K562 (cell line): ENCODE results near the gene LPIN2. TPM values are rescaled to one million over a fixed set of nuclear protein-coding genes. Genes with fewer than 3 reads are reported as not detected.
A peak's percentile ranks its signal among the peaks of the same experiment; 100 is the strongest.

Source experiments
- CHAMP1 ChIP-seq: fragments of 450-650 bp; IDR thresholded peaks from 2 replicates; pipeline ENCODE4 v1.6.1; 2016; ENCODE audit warnings: mild to moderate bottlenecking
- DLX4 ChIP-seq: fragments of 250-450 bp; sonication (Bioruptor Pico); IDR thresholded peaks from 2 replicates; pipeline ENCODE4 v1.6.1; 2021; ENCODE audit warnings: mild to moderate bottlenecking
- E2F6 ChIP-seq, 2 experiments: IDR thresholded peaks; 2 replicates each; pipeline ENCODE4 v1.6.1; 2011; ENCODE audit warnings: borderline replicate concordance in 1 of 2, control low read depth in 1 of 2, low read depth in 1 of 2, low read length in 1 of 2, mild to moderate bottlenecking in 1 of 2, mixed read lengths in 1 of 2, moderate library complexity in 1 of 2; ENCODE audit not compliant: insufficient read depth in 1 of 2, insufficient read length in 1 of 2, poor library complexity in 1 of 2, severe bottlenecking in 1 of 2; ENCODE audit errors: extremely low read depth in 1 of 2
- ELF4 ChIP-seq: fragments of 450-650 bp; formaldehyde crosslinking; IDR thresholded peaks from 2 replicates; pipeline ENCODE4 v1.4.0; 2022; ENCODE audit warnings: missing genetic modification characterization
- GMEB1 ChIP-seq: fragments of 250-450 bp; sonication (Bioruptor Pico); IDR thresholded peaks from 2 replicates; pipeline ENCODE4 v1.4.0; 2020; ENCODE audit warnings: mild to moderate bottlenecking
- HDGF ChIP-seq: fragments of 450-650 bp; IDR thresholded peaks from 2 replicates; pipeline ENCODE4 v1.6.1; 2016
- KLF6 ChIP-seq: fragments of 250-450 bp; sonication (Bioruptor Pico); IDR thresholded peaks from 2 replicates; pipeline ENCODE4 v1.4.0; 2020; ENCODE audit warnings: mild to moderate bottlenecking, moderate library complexity, borderline replicate concordance
- RAD21 ChIP-seq, 2 experiments: fragments of 250-450 bp in 1 of 2; fragments of 450-650 bp in 1 of 2; sonication (Bioruptor Pico) in 1 of 2; formaldehyde crosslinking in 1 of 2; IDR thresholded peaks in 1 of 2; conservative IDR thresholded peaks in 1 of 2; 2 replicates each; pipeline versions ENCODE4 v1.4.0 to v1.8.0; 2020 to 2022; ENCODE audit warnings: mild to moderate bottlenecking in 2 of 2, moderate library complexity in 1 of 2
- SMAD4 ChIP-seq: fragments of 250-450 bp; sonication (Bioruptor Pico); conservative IDR thresholded peaks from 2 replicates; pipeline ENCODE4 v1.8.0; 2021; ENCODE audit warnings: inconsistent platforms, mild to moderate bottlenecking, moderate library complexity
- TCF7L2 ChIP-seq: fragments of 150-350 bp; IDR thresholded peaks from 2 replicates; pipeline ENCODE4 v1.6.1; 2016; ENCODE audit warnings: low read depth, mild to moderate bottlenecking, low read length, moderate library complexity
- TFAP4 ChIP-seq: sonication (generic); formaldehyde crosslinking; IDR thresholded peaks from 2 replicates; pipeline ENCODE4 v1.8.0; 2022; ENCODE audit warnings: missing genetic modification reagents, mild to moderate bottlenecking, moderate library complexity, borderline replicate concordance
- USF1 ChIP-seq: sonication (generic); formaldehyde crosslinking; IDR thresholded peaks from 2 replicates; pipeline ENCODE4 v1.9.0; 2022; ENCODE audit warnings: mild to moderate bottlenecking, missing genetic modification reagents
- ZBTB49 ChIP-seq: sonication (generic); formaldehyde crosslinking; IDR thresholded peaks from 2 replicates; pipeline ENCODE4 v1.8.0; 2022; ENCODE audit warnings: missing genetic modification reagents, mild to moderate bottlenecking, borderline replicate concordance
- ZNF165 ChIP-seq: fragments of 250-450 bp; sonication (Bioruptor Pico); IDR thresholded peaks from 2 replicates; pipeline ENCODE4 v1.4.0; 2020; ENCODE audit warnings: borderline replicate concordance
- ZNF282 ChIP-seq: sonication (generic); formaldehyde crosslinking; IDR thresholded peaks from 2 replicates; pipeline ENCODE4 v1.8.1; 2023; ENCODE audit warnings: missing genetic modification reagents
- ZNF57 ChIP-seq: fragments of 450-650 bp; formaldehyde crosslinking; IDR thresholded peaks from 2 replicates; pipeline ENCODE4 v1.4.0; 2020; ENCODE audit warnings: mild to moderate bottlenecking, moderate library complexity
- ZNF699 ChIP-seq: fragments of 250-450 bp; sonication (Bioruptor Pico); IDR thresholded peaks from 2 replicates; pipeline ENCODE4 v1.8.0; 2021; ENCODE audit warnings: mild to moderate bottlenecking, moderate library complexity; ENCODE audit not compliant: insufficient replicate concordance
- polyA plus RNA-seq, 8 experiments: library from polyadenylated mRNA; depleted of rRNA in 4 of 8; stranded (reverse) in 5 of 8; unstranded in 3 of 8; fragments of >200 nt; fragmentation: Nextera tagmentation in 2 of 8; fragmentation: Illumina TruSeq in 1 of 8; extraction: Ambion mirVana in 2 of 8; extraction: Trizol in 1 of 8; gene quantifications; 2 replicates each; pipeline versions ENCODE4 v1.2.1 to v1.2.3, GENCODE V29; 2011 to 2014; ENCODE audit warnings: inconsistent platforms in 1 of 8, missing spikeins in 1 of 8
- total RNA-seq, 7 experiments: library from RNA; depleted of rRNA in 6 of 7; stranded (reverse); fragments of >200 nt in 6 of 7; fragmentation: Illumina TruSeq in 2 of 7; extraction: Trizol in 2 of 7; gene quantifications; 2 replicates each; pipeline versions ENCODE4 v1.2.1 to v1.2.3, GENCODE V29; 2011 to 2021; ENCODE audit warnings: low replicate concordance in 1 of 7

Gene LPIN2
- total and polyA plus RNA-seq, 9 of the 15 experiments (the other 6 are each of a cell fraction or from before 2014, with no cell fraction given), result 5.2 to 34.8 (median 24.6) TPM

- TF ChIP-seq RAD21 (CRISPR knock-in tag; conservative IDR thresholded peaks at IDR 0.05 in 1 of 2, IDR thresholded peaks at IDR 0.05 in 1 of 2) (peak; percentile 44 to 72), ELF4 (CRISPR knock-in tag) (no peak), TCF7L2 (no peak), ZNF57 (CRISPR knock-in tag) (no peak), KLF6 (CRISPR knock-in tag) (0 out of 2 replicates have a peak, but pooled peaks have one; percentile 14), HDGF (no peak), DLX4 (no peak), E2F6 (IDR thresholded peaks at IDR 0.05; ENCODE audit: borderline replicate concordance in 1 of 2, extremely low read depth in 1 of 2, insufficient read depth in 1 of 2, insufficient read length in 1 of 2, low read depth in 1 of 2, low read length in 1 of 2, poor library complexity in 1 of 2, severe bottlenecking in 1 of 2) (no peak), ZNF165 (no peak), USF1 (CRISPR knock-in tag) (no peak), GMEB1 (CRISPR knock-in tag) (no peak), ZBTB49 (no peak), CHAMP1 (peak; percentile 29; the same call in 1 of the 2 replicates), ZNF282 (no peak), TFAP4 (CRISPR knock-in tag) (no peak), SMAD4 (CRISPR knock-in tag) (no peak), ZNF699 (no peak)
Observed at GRCh38 chr18:2985628-2986027, 27.3 kb downstream of the LPIN2 start (continued).
